ENCODE measurements around the gene LAMA2.

LAMA2 gene

DNA sequence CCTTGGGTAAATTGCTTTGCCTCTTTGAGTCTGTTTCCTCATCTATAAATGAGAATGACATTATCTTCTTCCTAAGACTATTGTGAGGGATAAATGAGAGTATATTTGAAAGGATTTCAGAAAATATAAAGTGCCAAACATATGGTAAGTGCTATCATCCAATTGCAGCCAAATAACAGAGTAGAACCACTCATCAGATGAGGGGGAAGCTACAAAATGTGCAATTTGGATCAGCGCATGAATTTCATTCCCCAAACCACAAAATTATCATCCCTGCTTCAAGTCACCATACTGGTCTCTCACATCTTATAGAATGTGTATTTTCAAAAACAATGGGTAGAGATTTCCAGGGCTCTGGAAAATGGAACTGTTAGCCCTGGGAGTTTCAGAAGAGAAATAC is 668.5 kb downstream of the LAMA2 start:
- Histone ChIP-seq H3K79me2 (ENCODE audit: low read length) (no peaks in the 10 kb centered on the region), H3K9ac (ENCODE audit: low read length) (no peak overlapping the region), H3K4me2 (ENCODE audit: low read length) (no peak overlapping the region), H4K20me1 (ENCODE audit: insufficient read depth, low read length) (no peaks in the 10 kb centered on the region), H3K27ac (ENCODE audit: low read length) (no peak overlapping the region), H3K36me3 (replicated peaks; ENCODE audit: low read depth, low read length) (no peaks in the 10 kb centered on the region), H2AFZ (ENCODE audit: low read depth, low read length) (no peak overlapping the region), H3K27me3 (ENCODE audit: low read depth, low read length) (no peaks in the 10 kb centered on the region), H3K9me3 (ENCODE audit: insufficient read depth, low read length) (no peaks in the 10 kb centered on the region), H3K4me3 (ENCODE audit: low read length) (no peak overlapping the region), H3K4me1 (ENCODE audit: low read length) (no peaks in the 10 kb centered on the region)
- TF ChIP-seq, protein P1, sequence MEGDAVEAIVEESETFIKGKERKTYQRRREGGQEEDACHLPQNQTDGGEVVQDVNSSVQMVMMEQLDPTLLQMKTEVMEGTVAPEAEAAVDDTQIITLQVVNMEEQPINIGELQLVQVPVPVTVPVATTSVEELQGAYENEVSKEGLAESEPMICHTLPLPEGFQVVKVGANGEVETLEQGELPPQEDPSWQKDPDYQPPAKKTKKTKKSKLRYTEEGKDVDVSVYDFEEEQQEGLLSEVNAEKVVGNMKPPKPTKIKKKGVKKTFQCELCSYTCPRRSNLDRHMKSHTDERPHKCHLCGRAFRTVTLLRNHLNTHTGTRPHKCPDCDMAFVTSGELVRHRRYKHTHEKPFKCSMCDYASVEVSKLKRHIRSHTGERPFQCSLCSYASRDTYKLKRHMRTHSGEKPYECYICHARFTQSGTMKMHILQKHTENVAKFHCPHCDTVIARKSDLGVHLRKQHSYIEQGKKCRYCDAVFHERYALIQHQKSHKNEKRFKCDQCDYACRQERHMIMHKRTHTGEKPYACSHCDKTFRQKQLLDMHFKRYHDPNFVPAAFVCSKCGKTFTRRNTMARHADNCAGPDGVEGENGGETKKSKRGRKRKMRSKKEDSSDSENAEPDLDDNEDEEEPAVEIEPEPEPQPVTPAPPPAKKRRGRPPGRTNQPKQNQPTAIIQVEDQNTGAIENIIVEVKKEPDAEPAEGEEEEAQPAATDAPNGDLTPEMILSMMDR (IDR thresholded peaks at IDR 0.05; ENCODE audit: low read depth, low read length) = no peak
- no peak for TF ChIP-seq EZH2phosphoT487 (IDR thresholded peaks at IDR 0.05; ENCODE audit: low read depth)

DNA sequence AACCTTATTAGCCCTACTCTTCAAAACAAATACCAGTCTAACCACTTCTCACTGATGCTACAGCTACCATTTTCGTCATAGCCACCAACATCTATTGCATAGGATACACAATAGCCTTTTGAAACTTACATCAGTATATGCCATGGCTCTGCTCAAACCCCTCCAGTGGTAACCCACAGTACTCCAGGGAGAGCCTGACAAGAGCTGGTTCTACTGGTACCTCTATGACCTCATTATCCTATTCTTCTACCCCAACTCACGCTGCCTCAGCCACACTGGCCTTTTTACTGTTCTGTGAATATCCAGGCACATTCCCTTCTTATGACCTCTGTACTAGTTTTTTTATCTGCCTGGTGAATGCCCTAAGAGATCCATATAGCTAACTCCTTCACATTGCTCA is 669.5 kb downstream of the LAMA2 start:
- H3K9ac ChIP-seq (ENCODE audit: low read length) = no peak overlapping the region
- no peak for TF ChIP-seq EZH2phosphoT487 (IDR thresholded peaks at IDR 0.05; ENCODE audit: low read depth)
- TF ChIP-seq, protein P1 (IDR thresholded peaks at IDR 0.05; ENCODE audit: low read depth, low read length) = no peak
- no peak overlapping the region for H3K27ac ChIP-seq (ENCODE audit: low read length)
- no peak overlapping the region for H2AFZ ChIP-seq (ENCODE audit: low read depth, low read length)
- no peaks in the 10 kb centered on the region for H3K9me3 ChIP-seq (ENCODE audit: insufficient read depth, low read length)
- no peaks in the 10 kb centered on the region for H3K79me2 ChIP-seq (ENCODE audit: low read length)
- no peak overlapping the region for H3K4me2 ChIP-seq (ENCODE audit: low read length)
- no peaks in the 10 kb centered on the region for H3K36me3 ChIP-seq (replicated peaks; ENCODE audit: low read depth, low read length)
- H3K4me1 ChIP-seq (ENCODE audit: low read length) = no peaks in the 10 kb centered on the region
- no peaks in the 10 kb centered on the region for H3K27me3 ChIP-seq (ENCODE audit: low read depth, low read length)
- no peaks in the 10 kb centered on the region for H4K20me1 ChIP-seq (ENCODE audit: insufficient read depth, low read length)
- no peak overlapping the region for H3K4me3 ChIP-seq (ENCODE audit: low read length)

DNA sequence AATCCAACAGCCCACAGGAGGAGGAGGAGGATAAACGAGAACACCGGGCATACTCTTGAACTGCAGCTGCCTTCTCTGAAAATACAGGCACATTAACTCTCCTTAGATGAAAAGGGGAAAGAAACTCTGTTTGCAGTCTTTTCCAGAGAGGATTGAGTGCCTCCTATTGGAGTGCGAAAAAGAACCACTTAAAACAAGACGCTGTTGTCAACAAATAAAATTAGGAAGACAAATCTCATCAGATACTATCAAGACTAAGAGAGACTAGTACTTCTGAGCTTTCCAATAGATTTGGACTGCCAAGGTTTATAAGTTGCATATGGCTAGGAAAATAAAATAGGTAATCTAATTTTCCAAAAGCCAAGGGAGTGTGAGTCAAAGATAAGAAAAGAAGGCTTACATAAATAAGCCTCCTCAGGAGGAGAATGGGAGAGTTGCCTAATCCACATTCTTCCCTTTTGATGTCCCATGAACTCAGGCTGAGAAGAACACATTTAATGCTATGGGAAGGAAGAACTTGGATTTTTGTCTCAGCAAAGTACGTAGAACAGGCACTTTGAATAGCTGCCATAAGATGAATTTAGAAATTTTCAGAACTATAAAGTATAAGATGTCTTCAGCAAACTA is 672.4 kb downstream of the LAMA2 start:
- no peaks in the 10 kb centered on the region for H3K79me2 ChIP-seq (ENCODE audit: low read length)

DNA sequence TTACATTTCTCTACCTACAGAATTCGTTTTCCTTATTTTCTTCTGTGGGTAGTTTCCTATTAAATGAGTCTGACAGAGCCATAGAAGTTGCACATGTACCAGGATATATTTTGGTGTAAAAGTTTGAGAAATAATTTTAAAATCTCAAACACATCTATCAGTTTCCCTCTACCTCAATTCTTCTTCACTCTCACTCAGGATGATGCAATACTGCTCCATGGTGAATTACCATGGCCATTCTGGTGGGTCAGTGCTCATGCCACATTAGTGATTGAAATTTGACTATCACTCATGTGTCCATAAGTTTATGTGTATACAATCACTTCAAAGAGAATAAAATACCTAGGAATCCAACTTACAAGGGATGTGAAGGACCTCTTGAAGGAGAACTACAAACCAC is 675.3 kb downstream of the LAMA2 start:
- Histone ChIP-seq H2AFZ (ENCODE audit: low read depth, low read length) (no peak overlapping the region), H3K27ac (ENCODE audit: low read length) (no peak overlapping the region), H3K4me3 (ENCODE audit: low read length) (no peak overlapping the region), H3K27me3 (ENCODE audit: low read depth, low read length) (no peaks in the 10 kb centered on the region), H3K9me3 (ENCODE audit: insufficient read depth, low read length) (no peaks in the 10 kb centered on the region), H4K20me1 (ENCODE audit: insufficient read depth, low read length) (no peaks in the 10 kb centered on the region), H3K79me2 (ENCODE audit: low read length) (no peaks in the 10 kb centered on the region), H3K4me1 (ENCODE audit: low read length) (no peaks in the 10 kb centered on the region), H3K9ac (ENCODE audit: low read length) (no peak overlapping the region), H3K4me2 (ENCODE audit: low read length) (no peak overlapping the region), H3K36me3 (replicated peaks; ENCODE audit: low read depth, low read length) (no peaks in the 10 kb centered on the region)
- TF ChIP-seq, protein P1 (IDR thresholded peaks at IDR 0.05; ENCODE audit: low read depth, low read length) = no peak
- TF ChIP-seq EZH2phosphoT487 (IDR thresholded peaks at IDR 0.05; ENCODE audit: low read depth) = no peak

More for the DNA sequence above, 672.4 kb downstream of the LAMA2 start:
- Histone ChIP-seq H3K9me3 (ENCODE audit: insufficient read depth, low read length) (no peaks in the 10 kb centered on the region), H3K27ac (ENCODE audit: low read length) (no peak overlapping the region), H3K4me2 (ENCODE audit: low read length) (no peak overlapping the region), H3K4me1 (ENCODE audit: low read length) (no peaks in the 10 kb centered on the region), H3K27me3 (ENCODE audit: low read depth, low read length) (no peaks in the 10 kb centered on the region), H4K20me1 (ENCODE audit: insufficient read depth, low read length) (no peaks in the 10 kb centered on the region), H2AFZ (ENCODE audit: low read depth, low read length) (no peak overlapping the region), H3K9ac (ENCODE audit: low read length) (no peak overlapping the region), H3K36me3 (replicated peaks; ENCODE audit: low read depth, low read length) (no peaks in the 10 kb centered on the region), H3K4me3 (ENCODE audit: low read length) (no peak overlapping the region)
- no peak for TF ChIP-seq EZH2phosphoT487 (IDR thresholded peaks at IDR 0.05; ENCODE audit: low read depth)
- TF ChIP-seq, protein P1 (IDR thresholded peaks at IDR 0.05; ENCODE audit: low read depth, low read length) = no peak
